Neuronal stem cell (in vitro differentiated cells): ENCODE data around the gene SRGAP3.
A peak's percentile ranks its signal among the peaks of the same experiment; 100 is the strongest.

Experiments used
- DNase-seq: peaks from one replicate; pipeline ENCODE4 v3.0.0-alpha.2; 2013; ENCODE audit warnings: low spot score
- H2AFZ ChIP-seq: one replicate; pipeline ENCODE4 v1.6.1; 2013; ENCODE audit warnings: mild to moderate bottlenecking, low read length, inconsistent platforms
- H2AK5ac ChIP-seq: 2 replicates; pipeline ENCODE4 v1.6.1; 2013; ENCODE audit warnings: low read depth, mild to moderate bottlenecking, inconsistent platforms, low read length, moderate library complexity, mixed read lengths
- H2BK120ac ChIP-seq: 2 replicates; pipeline ENCODE4 v1.6.1; 2013; ENCODE audit warnings: low read depth, mild to moderate bottlenecking, inconsistent platforms, low read length, moderate library complexity, mixed read lengths
- H2BK12ac ChIP-seq: one replicate; pipeline ENCODE4 v1.6.1; 2013; ENCODE audit warnings: low read length, inconsistent platforms
- H2BK15ac ChIP-seq: 2 replicates; pipeline ENCODE4 v1.6.1; 2013; ENCODE audit warnings: mild to moderate bottlenecking, low read length, inconsistent platforms, mixed read lengths
- H2BK5ac ChIP-seq: one replicate; pipeline ENCODE4 v1.6.1; 2013; ENCODE audit warnings: inconsistent platforms, mild to moderate bottlenecking, low read length, moderate library complexity
- H3K14ac ChIP-seq: one replicate; pipeline ENCODE4 v1.6.1; 2013; ENCODE audit warnings: low read length, inconsistent platforms
- H3K18ac ChIP-seq: 2 replicates; pipeline ENCODE4 v1.6.1; 2013; ENCODE audit warnings: low read length, inconsistent platforms
- H3K23ac ChIP-seq: 2 replicates; pipeline ENCODE4 v1.6.1; 2013; ENCODE audit warnings: low read depth, mild to moderate bottlenecking, mixed read lengths, low read length, inconsistent platforms; ENCODE audit not compliant: poor library complexity
- H3K27ac ChIP-seq: replicated peaks from 3 replicates; pipeline ENCODE4 v1.5.1; 2013; ENCODE audit warnings: low read length, inconsistent platforms
- H3K27me3 ChIP-seq, 3 experiments: 2 replicates each; pipeline ENCODE4 v1.6.1; 2013; ENCODE audit warnings: low read length in 3 of 3, mild to moderate bottlenecking in 2 of 3, inconsistent platforms in 1 of 3, low read depth in 1 of 3, mixed read lengths in 1 of 3, moderate library complexity in 1 of 3; ENCODE audit not compliant: control insufficient read depth in 3 of 3, insufficient read depth in 3 of 3
- H3K36me3 ChIP-seq, 2 donors: replicated peaks in 1 of 2; 2 replicates each; pipeline ENCODE4 v1.6.1; 2013; ENCODE audit warnings: low read length in 2 of 2; ENCODE audit not compliant: control insufficient read depth in 2 of 2, insufficient read depth in 2 of 2
- H3K4ac ChIP-seq: 2 replicates; pipeline ENCODE4 v1.6.1; 2013; ENCODE audit warnings: inconsistent platforms, mild to moderate bottlenecking, low read length, moderate library complexity
- H3K4me1 ChIP-seq, 2 donors: 1 replicate in 1 of 2; 2 replicates in 1 of 2; pipeline ENCODE4 v1.6.1; 2013; ENCODE audit warnings: low read length in 2 of 2, low read depth in 1 of 2; ENCODE audit not compliant: control insufficient read depth in 2 of 2, insufficient read depth in 1 of 2
- H3K4me2 ChIP-seq: one replicate; pipeline ENCODE4 v1.6.1; 2013; ENCODE audit warnings: mild to moderate bottlenecking, low read length, inconsistent platforms; ENCODE audit not compliant: insufficient read depth, poor library complexity, severe bottlenecking
- H3K4me3 ChIP-seq, 2 donors: 2 replicates each; pipeline ENCODE4 v1.5.1; 2013; ENCODE audit warnings: low read length in 2 of 2, mild to moderate bottlenecking in 2 of 2, inconsistent platforms in 1 of 2, moderate library complexity in 1 of 2
- H3K79me1 ChIP-seq: one replicate; pipeline ENCODE4 v1.6.1; 2013; ENCODE audit warnings: low read depth, mild to moderate bottlenecking, inconsistent platforms, low read length, moderate library complexity
- H3K9ac ChIP-seq: one replicate; pipeline ENCODE4 v1.6.1; 2013; ENCODE audit warnings: mild to moderate bottlenecking, low read depth, low read length, inconsistent platforms; ENCODE audit not compliant: poor library complexity
- H3K9me3 ChIP-seq, 2 donors: replicated peaks in 1 of 2; 2 replicates each; pipeline versions ENCODE3 to v1.6.1; 2013; ENCODE audit warnings: low read length in 2 of 2, mild to moderate bottlenecking in 2 of 2, inconsistent platforms in 1 of 2, low read depth in 1 of 2, mixed read lengths in 1 of 2, moderate library complexity in 1 of 2; ENCODE audit not compliant: control insufficient read depth in 2 of 2, insufficient read depth in 1 of 2
- H4K8ac ChIP-seq: one replicate; pipeline ENCODE4 v1.6.1; 2013; ENCODE audit warnings: low read depth, mild to moderate bottlenecking, inconsistent platforms, low read length, moderate library complexity
- H4K91ac ChIP-seq: one replicate; pipeline ENCODE4 v1.6.1; 2013; ENCODE audit warnings: low read length, low read depth, mild to moderate bottlenecking, inconsistent platforms; ENCODE audit not compliant: poor library complexity
- WGBS, 2 donors: extraction: QIAGEN DNeasy Blood & Tissue Kit; methylation state at CpG; one replicate each; pipeline ENCODE4 v1.1.7; 2013; ENCODE audit warnings: missing lambda C conversion rate in 2 of 2, mixed read lengths in 1 of 2; ENCODE audit not compliant: insufficient read length in 2 of 2, insufficient replicate concordance in 1 of 2; ENCODE audit errors: extremely low coverage in 2 of 2; 5-methylcytosine and 5-hydroxymethylcytosine counted together

The SRGAP3 gene

DNA sequence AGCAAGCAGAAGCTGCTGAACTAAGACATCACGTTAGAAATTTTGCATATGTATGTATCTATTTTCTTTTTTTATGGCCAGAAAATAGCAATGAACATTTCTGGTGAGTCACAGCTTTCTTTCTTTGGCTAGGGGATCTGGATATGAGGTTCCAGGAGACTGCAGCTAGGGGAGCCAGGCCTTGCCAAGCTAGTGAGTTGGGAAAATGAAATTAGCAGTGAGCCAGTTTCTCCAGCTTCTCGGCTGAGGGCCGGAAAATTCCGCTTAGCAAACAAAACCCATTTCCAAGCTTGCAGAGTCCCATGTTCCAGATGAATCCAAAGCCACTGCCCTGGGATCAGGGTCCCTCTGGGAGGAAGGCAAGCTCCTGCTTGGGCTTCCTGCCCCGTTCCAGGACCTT lies 137.6 kb downstream of the SRGAP3 start:
- no CpG with 5 or more reads among the region's 5 CpGs for WGBS, 2 donors

DNA sequence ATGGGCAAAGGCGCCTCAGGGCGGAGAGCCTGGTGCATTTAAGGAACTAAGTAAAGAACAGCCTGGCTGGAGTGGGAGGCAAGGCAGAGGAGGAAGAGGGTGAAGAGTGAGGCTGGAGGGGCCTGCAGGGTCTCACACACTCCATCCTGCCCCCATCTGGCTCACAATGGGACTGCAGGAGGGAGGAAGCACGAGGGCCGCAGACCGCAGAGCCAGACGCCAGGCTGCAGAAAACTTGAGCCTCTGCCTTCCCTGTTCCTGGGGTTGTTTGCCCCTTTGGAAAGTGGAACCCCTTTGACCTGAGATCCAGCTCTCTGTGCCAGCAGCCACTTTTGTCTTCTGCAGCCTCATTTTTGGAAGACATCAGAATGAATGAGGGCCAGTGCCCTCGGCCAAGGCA lies 138.0 kb downstream of the SRGAP3 start:
- no peak overlapping the region for H3K14ac ChIP-seq
- H2BK12ac ChIP-seq = no peak overlapping the region
- no peak for DNase-seq
- no peak overlapping the region for H3K4me3 ChIP-seq
- peaks cover 3 to 21% of the 10 kb centered on the region in 2 donors for H3K9me3 ChIP-seq
- no peak overlapping the region for H2AK5ac ChIP-seq
- H3K27ac ChIP-seq = no peak overlapping the region
- H3K4me2 ChIP-seq = no peak overlapping the region
- no peak overlapping the region for H3K23ac ChIP-seq
- no peak overlapping the region for H2BK5ac ChIP-seq
- H3K4me1 ChIP-seq = no peaks in the 10 kb centered on the region
- H3K4ac ChIP-seq = no peak overlapping the region
- H3K27me3 ChIP-seq = peaks cover 0 to 1% (median 0%) of the 10 kb centered on the region in 3 experiments
- H3K18ac ChIP-seq = peak overlapping the region; percentile 20
- no peak overlapping the region for H4K91ac ChIP-seq
- WGBS, 2 donors = no CpG with 5 or more reads among the region's 7 CpGs
- H4K8ac ChIP-seq = no peak overlapping the region
- no peaks in the 10 kb centered on the region for H3K79me1 ChIP-seq
- no peak overlapping the region for H3K9ac ChIP-seq
- no peak overlapping the region for H2BK15ac ChIP-seq
- no peak overlapping the region for H2AFZ ChIP-seq
- H3K36me3 ChIP-seq = peaks cover 0 to 83% of the 10 kb centered on the region in 2 donors
- H2BK120ac ChIP-seq = no peak overlapping the region

More for the DNA sequence above, 137.6 kb downstream of the SRGAP3 start:
- no peak overlapping the region for H3K27ac ChIP-seq
- no peak overlapping the region for H3K4ac ChIP-seq
- no peak overlapping the region for H3K4me2 ChIP-seq
- H3K4me3 ChIP-seq = no peak overlapping the region
- H3K27me3 ChIP-seq = peaks cover 0 to 1% (median 0%) of the 10 kb centered on the region in 3 experiments
- no peak for DNase-seq
- no peaks in the 10 kb centered on the region for H3K4me1 ChIP-seq
- H2AFZ ChIP-seq = no peak overlapping the region
- no peak overlapping the region for H4K91ac ChIP-seq
- no peak overlapping the region for H2BK12ac ChIP-seq
- no peak overlapping the region for H4K8ac ChIP-seq
- H3K79me1 ChIP-seq = no peaks in the 10 kb centered on the region
- peaks cover 3 to 20% of the 10 kb centered on the region in 2 donors for H3K9me3 ChIP-seq
- H3K23ac ChIP-seq = no peak overlapping the region
- no peak overlapping the region for H3K14ac ChIP-seq
- H2BK120ac ChIP-seq = no peak overlapping the region
- H3K36me3 ChIP-seq = peaks cover 0 to 88% of the 10 kb centered on the region in 2 donors
- no peak overlapping the region for H2AK5ac ChIP-seq
- no peak overlapping the region for H2BK15ac ChIP-seq
- H3K18ac ChIP-seq = no peak overlapping the region
- no peak overlapping the region for H2BK5ac ChIP-seq
- H3K9ac ChIP-seq = no peak overlapping the region

DNA sequence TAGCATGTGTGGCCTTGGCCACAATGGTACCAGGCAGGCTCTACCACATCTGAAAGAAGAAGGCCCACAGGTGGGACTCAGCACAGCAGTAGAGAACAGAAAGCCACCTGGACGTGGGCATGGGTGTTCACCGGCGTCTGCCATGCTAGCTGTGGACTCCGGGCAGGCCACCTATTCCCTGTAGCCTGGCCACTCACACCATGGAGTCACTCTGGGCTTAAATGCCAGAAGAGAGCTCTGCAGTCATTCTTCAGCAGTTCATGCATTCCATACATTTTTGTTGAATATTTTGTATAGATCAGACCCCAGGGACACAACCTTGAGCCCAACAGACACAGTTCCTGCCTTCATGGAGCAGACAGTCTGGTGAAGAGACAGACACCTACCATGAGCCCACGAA lies 138.6 kb downstream of the SRGAP3 start:
- Histone ChIP-seq H3K23ac (no peak overlapping the region), H3K27me3 (peaks cover 0 to 1% (median 0%) of the 10 kb centered on the region in 3 experiments), H2AK5ac (no peak overlapping the region), H3K4me2 (no peak overlapping the region), H2BK120ac (no peak overlapping the region), H4K8ac (no peak overlapping the region), H3K36me3 (peaks cover 0 to 82% of the 10 kb centered on the region in 2 donors), H3K9me3 (peaks cover 3 to 21% of the 10 kb centered on the region in 2 donors), H3K27ac (no peak overlapping the region), H3K4me3 (no peak overlapping the region), H3K18ac (peak overlapping the region; percentile 4), H3K79me1 (no peaks in the 10 kb centered on the region), H2BK12ac (no peak overlapping the region), H3K9ac (peak overlapping the region; percentile 55), H3K4me1 (no peaks in the 10 kb centered on the region), H4K91ac (no peak overlapping the region), H2AFZ (no peak overlapping the region), H2BK5ac (no peak overlapping the region), H3K4ac (no peak overlapping the region), H2BK15ac (no peak overlapping the region), H3K14ac (no peak overlapping the region)
- no CpG with 5 or more reads among the region's 5 CpGs for WGBS, 2 donors
- DNase-seq = no peak

DNA sequence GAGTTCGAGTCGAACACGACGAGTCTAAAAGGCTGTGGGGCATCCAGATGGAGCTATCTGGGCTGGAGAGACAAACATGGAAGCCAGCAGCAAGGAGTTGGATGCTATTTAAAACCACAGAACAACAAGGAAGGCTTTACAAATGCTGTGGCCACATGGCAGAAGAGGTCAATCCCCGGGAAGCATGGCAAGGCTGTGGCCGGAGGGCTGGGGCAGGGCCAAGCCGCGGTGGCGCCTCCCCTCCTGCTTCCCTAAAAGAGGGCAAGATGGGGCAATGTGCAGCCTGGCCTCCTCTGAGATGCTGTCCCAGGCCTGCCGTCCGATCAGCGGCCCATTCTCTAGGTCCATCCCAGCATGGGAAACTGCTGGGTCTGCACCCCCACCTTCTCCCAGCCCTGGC lies 139.1 kb downstream of the SRGAP3 start:
- Histone ChIP-seq H3K9me3 (peaks cover 3 to 21% of the 10 kb centered on the region in 2 donors), H4K91ac (no peak overlapping the region), H3K27me3 (peaks cover 0 to 1% (median 0%) of the 10 kb centered on the region in 3 experiments), H3K36me3 (peaks cover 0 to 85% of the 10 kb centered on the region in 2 donors), H3K14ac (no peak overlapping the region), H2BK5ac (no peak overlapping the region), H2AK5ac (no peak overlapping the region), H2AFZ (no peak overlapping the region), H3K23ac (no peak overlapping the region), H3K79me1 (no peaks in the 10 kb centered on the region), H2BK12ac (no peak overlapping the region), H3K4me2 (no peak overlapping the region), H3K4me1 (peaks cover 3% of the 10 kb centered on the region in 2 donors), H4K8ac (no peak overlapping the region), H3K4me3 (no peak overlapping the region), H2BK15ac (no peak overlapping the region), H3K18ac (peak overlapping the region; percentile 4), H3K27ac (no peak overlapping the region), H3K9ac (no peak overlapping the region), H2BK120ac (no peak overlapping the region), H3K4ac (no peak overlapping the region)
- DNase-seq = no peak
- no CpG with 5 or more reads among the region's 12 CpGs for WGBS, 2 donors
